Left forelimb (tissue), 1 donor: Measurements from ENCODE around the gene GALNT14.

Experiments
- DNase-seq: peaks from one replicate; pipeline ENCODE4 v3.0.0-alpha.2; 2018; ENCODE audit warnings: low spot score

GALNT14 gene

GRCh38 chr2:31008561-31009114 is 129.6 kb downstream of the GALNT14 start:
- DNase-seq: no peak

- DNase-seq: no peak
Observed at GRCh38 chr2:31004257-31004656, 134.0 kb downstream of the GALNT14 start.

DNA sequence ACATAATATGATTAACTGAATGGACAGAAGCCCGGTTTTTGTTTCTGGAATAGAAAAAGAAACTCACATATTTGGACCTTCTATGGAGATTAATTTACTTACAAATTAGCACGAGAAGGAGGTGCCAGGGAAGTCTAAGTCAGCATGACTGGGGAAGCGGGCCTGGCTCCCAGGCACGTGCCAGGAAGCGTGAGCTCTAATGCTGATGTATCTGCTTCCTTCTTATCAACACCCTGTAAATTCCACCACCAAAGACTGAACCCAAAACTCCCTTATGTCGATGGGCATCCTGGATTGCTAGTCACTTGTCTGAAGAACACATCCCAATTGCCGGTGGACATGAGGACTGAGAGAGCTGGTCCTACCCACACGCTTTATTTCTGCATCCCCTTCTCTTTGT is 134.5 kb downstream of the GALNT14 start:
- DNase-seq: no peak

DNA sequence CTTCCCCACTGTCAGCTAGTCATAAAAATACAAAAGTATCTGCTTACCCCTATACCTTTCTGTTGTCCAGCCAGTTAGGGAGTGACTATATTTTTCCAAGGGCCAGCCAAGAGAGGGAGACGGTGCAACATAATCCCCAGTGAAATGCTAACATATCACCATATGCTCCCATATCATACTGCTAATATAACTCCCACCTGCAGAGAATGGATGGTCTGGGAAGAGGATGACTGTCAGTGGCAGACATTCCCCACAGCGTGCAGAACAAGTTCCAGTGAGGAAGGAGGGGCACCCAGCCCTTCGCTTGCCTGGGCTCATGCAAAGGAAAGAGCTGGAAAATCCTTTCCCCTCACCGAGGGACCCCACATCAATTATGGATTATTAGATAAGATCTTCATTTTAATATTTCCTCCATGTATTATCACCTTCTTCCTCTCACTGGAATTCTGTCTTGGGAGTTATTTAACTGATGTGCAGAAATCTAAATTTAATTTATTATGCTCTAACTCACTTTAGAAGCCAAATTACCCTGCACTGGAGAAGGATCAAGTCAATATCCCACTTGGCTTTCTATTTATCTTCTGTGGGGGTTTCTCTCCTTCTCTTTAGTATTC is 135.6 kb downstream of the GALNT14 start:
- DNase-seq: no peak

DNA sequence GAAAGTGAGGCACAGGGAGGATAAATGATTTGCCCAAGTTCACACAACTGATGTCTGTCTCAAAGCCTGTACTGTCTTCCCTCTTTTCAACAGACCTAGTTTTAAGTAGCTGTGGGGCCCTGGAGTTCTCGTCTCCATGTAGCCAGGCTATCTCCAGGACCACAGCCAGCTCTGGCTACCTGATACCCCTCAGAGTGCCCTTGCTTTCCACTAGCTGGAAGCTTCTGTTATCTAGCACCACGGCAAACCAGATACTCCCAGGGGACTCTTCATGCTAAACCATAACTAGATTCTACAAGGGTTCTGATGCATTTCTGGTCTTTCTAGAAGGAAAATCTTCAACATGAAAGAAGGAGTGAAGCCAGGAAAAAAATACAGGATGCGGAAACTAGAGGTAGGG is 137.3 kb downstream of the GALNT14 start:
- DNase-seq: no peak

DNA sequence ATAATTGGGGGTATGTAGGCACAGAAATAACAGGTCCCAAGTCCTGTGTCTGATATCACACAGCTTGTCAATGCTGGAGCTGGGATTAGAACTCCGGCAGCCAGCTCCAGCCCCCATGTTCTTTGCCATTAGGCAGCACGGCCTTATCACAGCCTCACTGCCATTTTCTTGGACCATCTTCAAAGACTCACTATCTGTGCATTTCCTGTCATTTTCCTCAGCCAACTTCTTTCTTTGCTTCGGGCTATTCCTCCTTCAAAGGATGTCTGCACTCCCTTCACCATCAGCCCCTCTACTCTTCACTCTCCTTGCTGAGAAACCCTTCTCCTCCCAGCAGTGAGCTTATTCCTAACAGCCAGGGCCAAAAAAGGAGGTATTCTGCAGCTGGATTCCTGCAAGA is 139.6 kb downstream of the GALNT14 start:
- DNase-seq: no peak

- DNase-seq: no peak
Observed at GRCh38 chr2:30997979-30998378, 140.3 kb downstream of the GALNT14 start.

DNA sequence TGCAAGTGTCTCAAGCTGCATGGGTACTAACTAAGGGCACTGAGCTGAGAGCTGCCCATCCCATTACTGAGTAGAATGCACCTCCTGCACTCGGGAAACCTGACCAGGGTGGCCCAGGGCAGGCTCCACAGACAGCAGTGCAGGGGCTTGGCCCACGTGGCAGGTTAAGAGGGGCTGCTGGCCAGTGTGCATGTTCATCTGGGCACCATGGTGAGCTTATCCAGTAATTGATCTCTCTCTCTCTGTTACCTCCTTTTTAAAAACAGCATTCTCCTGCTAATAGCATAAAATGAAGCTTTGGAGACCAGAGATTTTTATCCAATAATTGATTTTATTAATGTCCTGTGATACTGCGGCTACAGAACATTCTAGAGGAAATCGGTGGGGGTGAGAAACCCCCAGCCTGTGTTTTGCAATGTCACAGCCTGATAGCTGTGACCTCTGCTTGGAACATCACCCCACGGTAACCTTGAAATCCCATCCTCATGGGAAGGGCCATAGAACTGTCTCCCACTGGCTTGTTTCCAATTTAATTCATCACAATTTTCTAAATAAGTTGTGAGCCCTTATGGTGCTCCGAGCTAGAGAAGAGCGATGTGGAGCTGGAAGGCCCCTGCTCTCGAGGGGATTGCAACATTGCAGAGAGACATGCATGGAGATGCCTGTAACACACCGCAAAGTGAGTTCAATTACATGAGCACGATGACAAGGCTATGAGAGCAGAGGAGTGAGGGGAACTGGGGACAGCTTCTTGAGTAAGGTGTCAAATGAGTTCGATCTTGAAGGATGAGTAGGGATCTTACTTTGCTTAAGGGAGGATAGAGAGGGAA is 143.8 kb downstream of the GALNT14 start:
- no peak for DNase-seq

DNA sequence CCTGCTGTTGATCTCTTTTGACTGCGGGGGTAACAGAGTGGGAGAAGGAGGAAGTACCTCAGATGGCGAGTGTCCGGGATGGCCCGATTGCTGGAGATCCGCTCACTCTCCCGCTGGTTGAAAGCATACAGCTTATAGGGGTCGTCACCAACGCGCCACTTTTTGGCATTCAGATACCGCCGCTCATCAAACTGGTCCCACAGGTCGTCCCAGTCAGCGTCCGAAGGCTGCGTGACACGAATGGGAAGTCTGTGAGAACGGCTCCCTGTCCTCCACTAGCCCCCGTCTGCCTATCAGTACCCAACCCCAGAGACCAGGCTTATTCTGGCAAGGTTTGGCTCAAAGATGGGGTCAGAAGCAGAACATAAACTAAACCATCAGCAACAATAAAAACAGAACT is 145.5 kb downstream of the GALNT14 start:
- no peak for DNase-seq

GRCh38 chr2:30990671-30991070 is 147.6 kb downstream of the GALNT14 start:
- no peak for DNase-seq

DNA sequence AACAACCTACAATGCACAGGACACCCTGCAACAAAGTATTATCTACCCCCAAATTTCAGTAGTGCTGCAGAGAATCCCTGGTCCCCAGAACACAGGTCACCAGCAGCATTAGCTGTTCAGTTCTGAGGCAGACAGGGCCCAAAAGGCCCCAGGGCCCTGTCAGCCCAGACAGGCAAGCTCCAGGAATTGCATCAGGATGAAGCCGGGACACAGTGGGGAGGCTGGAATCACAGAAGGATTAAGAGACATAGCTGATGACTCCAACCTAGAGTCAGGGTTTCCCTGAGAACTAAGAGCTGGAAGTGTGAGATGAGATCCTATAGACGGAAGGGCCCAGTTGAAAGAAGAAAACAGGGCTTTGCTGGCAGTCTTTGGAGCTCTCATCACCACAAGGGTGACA is 148.1 kb downstream of the GALNT14 start:
- no peak for DNase-seq

GRCh38 chr2:30989746-30990145 is 148.5 kb downstream of the GALNT14 start:
- no peak for DNase-seq

DNA sequence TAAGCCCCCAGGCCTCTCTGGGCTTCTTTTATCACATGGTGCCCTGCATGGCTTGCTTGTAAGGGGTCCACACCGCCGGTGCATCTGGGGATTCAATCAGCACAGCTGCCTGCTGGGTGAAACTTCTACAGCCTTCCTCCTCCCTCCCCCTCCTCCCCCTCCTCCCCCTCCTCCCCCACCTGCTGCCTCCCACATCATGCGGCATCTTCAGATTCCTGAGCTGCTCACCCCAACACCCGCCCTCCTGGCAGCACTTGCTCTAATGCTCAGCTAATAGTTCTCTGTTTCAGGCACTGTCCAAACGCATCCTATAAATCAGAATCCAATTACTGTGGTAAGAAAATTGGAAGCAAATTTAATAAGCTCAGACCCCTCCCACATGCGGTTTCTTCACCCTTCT is 150.7 kb downstream of the GALNT14 start:
- DNase-seq: no peak

- no peak for DNase-seq
Observed at GRCh38 chr2:30986231-30986580, 152.0 kb downstream of the GALNT14 start.

DNA sequence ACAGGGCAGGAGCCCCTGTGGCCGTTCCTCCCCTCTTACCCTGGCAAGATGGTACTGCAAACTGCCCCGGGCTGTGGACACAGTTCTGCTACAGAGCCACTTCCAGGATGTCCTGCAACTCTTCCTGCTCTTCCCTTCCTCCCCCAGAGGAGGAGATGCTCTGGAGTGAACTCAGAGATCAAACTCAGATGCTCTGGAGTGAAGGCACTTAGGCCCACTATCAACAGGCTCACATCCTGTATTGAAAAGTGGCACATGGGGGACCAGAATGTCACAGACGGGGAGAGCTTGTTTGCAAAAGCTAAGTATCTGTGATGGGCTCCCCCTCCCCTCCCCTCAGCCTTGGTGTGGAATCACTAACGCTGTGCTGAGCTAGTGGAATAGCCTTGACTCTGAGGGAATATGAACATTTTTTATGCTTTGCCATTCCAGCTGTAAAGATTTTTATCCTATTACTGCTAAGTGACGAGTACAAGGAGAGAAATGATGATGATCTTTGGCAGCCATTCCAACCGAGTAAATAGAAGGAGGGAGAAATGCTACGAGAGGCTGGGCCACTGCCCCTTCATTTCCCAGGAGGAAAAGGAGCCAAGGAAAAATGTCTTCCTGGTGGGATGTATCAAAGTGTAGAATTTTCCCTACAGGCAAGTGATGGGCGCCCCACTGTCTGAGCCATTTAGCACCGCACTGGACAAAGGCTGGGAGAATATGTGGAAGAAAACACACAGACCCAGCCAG is 152.6 kb downstream of the GALNT14 start:
- no peak for DNase-seq

DNA sequence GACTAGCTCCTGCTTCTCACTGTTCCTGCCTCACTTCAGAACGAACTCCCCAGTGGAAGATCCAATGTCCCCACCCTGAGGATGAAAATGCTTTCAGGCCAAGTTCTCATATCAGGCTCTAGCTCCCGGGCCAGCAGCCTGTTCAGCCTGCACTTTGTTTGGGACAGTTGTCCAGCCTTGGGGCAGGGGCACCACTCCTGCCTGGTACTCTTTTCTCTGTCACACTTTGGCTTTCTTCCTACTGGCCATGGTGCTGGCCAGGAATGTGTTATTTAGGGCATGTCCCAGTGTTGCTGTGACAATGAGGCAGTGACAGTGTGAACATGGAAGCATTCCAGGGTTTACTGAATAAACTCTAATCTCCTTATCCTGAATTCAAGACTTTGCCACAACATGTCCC is 154.1 kb downstream of the GALNT14 start:
- DNase-seq: no peak

DNA sequence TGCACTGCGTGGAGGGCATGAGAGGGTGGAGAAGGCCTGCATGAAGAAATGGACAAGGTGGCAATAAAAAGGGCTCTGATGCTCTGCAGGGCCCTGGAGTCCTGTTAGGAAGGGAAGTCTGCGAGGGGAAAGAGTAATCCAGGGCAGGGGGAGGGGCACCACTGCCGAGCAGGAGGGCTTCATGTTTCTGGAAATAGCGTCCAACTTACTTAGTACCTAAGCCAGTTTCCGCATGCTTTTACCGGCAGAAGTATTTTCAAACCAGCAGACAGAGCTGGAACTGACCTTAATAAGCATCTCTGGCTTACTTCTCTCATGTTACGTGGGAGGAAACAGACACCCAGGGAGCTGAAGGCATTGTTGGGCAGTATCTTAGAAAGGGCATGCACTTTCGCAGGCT is 156.7 kb downstream of the GALNT14 start:
- no peak for DNase-seq

- DNase-seq: no peak
Observed at GRCh38 chr2:30981096-30981495, 157.1 kb downstream of the GALNT14 start.

DNA sequence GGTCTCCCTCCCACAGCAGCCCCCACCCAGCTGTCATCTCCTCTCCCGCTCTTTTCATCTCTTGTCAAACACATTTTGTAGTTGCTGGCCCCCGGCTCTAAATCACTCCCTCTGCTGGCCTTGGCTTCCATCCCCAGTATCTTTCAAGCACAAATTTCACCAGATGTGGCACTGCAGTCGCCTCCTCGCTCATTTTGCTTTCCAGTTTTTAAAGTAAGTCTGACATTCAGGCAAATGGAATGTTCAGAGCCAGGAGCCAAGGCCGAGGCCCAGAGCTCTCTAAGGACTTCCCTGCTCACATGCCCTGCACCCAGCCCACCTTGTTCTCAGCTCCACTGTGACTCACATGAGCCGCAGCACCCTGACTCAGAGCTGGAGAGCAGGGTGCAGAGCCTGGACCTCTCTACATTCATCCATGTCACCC is 158.4 kb downstream of the GALNT14 start:
- no peak for DNase-seq

- no peak for DNase-seq
Observed at GRCh38 chr2:30978854-30979253, 159.4 kb downstream of the GALNT14 start.

DNA sequence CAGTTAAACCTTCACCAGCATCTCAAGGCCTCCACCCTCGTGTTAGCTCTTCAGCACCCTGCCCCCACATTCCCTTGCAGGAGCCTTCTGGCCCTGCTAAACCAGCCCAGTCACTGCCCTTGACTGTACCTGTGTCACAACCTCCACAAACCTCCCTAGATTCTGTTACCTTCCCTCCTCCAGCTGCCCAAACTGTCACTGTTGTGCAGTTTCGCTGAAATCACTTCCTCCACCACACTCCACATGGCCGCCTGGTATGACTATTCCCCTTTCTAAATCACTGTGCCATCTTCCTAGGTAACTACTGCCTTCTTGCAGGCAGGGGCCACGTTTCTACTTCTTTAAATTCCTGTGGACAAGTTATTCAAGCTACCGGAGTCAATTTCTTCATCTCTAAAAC is 160.2 kb downstream of the GALNT14 start:
- no peak for DNase-seq

DNA sequence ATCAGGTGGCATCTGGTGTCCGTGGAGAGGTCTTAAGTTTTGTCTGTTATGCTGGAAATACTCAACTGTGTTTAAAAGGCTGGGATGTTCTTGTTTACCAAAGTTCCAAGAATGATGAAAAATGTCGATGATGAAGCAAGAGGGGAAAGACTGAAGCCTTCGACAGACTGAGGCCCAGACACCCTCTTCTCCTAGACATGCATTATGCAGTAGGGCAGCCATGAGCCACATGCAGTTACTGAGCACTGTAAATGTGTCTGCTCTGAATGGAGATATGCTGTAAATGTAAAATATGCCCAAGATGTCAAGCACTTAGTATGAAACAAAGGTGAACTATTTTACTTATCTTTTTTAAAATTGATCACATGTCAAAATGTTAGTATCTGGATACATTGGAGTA is 163.1 kb downstream of the GALNT14 start:
- DNase-seq: no peak

- no peak for DNase-seq
Observed at GRCh38 chr2:30974554-30974953, 163.7 kb downstream of the GALNT14 start.
